ENCODE measurements around the gene PLEKHG5. TPM values are rescaled to one million over a fixed set of nuclear protein-coding genes. Genes with fewer than 3 reads are reported as not detected.

The PLEKHG5 gene
- total RNA-seq, 2 experiments from 2014 or later = 4.7 to 5.0 TPM

DNA sequence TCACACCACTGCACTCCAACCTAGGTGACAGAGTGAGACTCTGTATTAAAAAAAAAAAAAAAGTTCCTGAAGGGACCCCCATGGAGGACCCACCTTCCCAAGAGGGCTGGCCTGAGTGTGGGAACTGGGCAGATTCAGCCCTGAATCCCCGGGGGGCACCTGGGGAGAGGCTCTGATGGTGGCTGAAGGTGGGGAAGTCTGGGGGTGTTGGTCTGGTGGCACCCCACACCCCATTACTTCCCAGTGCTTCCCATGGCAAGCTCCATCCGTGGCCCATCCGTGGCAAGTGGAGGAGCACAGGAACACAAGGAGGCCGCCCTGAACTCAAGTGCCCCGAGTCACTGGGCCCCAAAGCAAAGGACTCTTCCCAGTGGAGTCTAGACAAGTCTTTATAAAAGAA lies 24.7 kb downstream of the PLEKHG5 start:
- Mint-ChIP-seq H3K4me3 (peak overlapping the region; percentile 92), H3K9me3 (no peaks in the 10 kb centered on the region), H3K4me1 (peaks cover 17% of the 10 kb centered on the region), H3K27ac (peak overlapping the region; percentile 54), H3K27me3 (no peaks in the 10 kb centered on the region), H3K36me3 (peaks cover 12% of the 10 kb centered on the region)
- POLR2A ChIA-PET = interaction anchor here (0.9 to 1.6 kb wide), 6 partner anchors 18 to 197 kb away, joined by 3 to 5 read pairs (median 3); no protein-coding TSS in a partner anchor
- DNase-seq (no peak), ATAC-seq (ENCODE audit: low read depth) (no peak)

DNA sequence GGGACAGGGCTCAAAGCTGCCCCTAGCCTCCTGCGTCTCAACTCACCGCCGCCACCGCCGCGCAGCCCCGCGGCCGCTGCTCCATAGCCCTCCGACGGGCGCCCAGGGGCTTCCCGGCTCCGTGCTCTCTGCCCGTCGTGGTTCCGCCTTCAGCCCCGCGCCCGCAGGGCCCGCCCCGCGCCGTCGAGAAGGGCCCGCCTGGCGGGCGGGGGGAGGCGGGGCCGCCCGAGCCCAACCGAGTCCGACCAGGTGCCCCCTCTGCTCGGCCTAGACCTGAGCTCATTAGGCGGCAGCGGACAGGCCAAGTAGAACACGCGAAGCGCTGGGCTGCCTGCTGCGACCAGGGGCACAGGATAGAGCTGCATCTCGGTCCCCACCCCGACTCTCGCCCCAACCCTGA lies 25.4 kb downstream of the PLEKHG5 start, which contains the start of gene TNFRSF25:
Gene TNFRSF25 (minus strand): TSS at position 151 of the 400 bp plus-strand sequence. CDS start 66 bp downstream, at position 85.
- peaks cover 12% of the 10 kb centered on the region for H3K36me3 Mint-ChIP-seq
- H3K27me3 Mint-ChIP-seq = no peaks in the 10 kb centered on the region
- peak within 1 kb of the TSS; percentile 80 for H3K27ac Mint-ChIP-seq
- DNase-seq = peak; percentile 79
- peak within 1 kb of the TSS; percentile 92 for H3K4me3 Mint-ChIP-seq
- peaks cover 17% of the 10 kb centered on the region for H3K4me1 Mint-ChIP-seq
- peak; percentile 76 for ATAC-seq (ENCODE audit: low read depth)
- H3K9me3 Mint-ChIP-seq = no peaks in the 10 kb centered on the region
- POLR2A ChIA-PET = interaction anchor here (0.9 to 1.6 kb wide), 6 partner anchors 17 to 196 kb away, joined by 3 to 5 read pairs (median 3); no protein-coding TSS in a partner anchor

DNA sequence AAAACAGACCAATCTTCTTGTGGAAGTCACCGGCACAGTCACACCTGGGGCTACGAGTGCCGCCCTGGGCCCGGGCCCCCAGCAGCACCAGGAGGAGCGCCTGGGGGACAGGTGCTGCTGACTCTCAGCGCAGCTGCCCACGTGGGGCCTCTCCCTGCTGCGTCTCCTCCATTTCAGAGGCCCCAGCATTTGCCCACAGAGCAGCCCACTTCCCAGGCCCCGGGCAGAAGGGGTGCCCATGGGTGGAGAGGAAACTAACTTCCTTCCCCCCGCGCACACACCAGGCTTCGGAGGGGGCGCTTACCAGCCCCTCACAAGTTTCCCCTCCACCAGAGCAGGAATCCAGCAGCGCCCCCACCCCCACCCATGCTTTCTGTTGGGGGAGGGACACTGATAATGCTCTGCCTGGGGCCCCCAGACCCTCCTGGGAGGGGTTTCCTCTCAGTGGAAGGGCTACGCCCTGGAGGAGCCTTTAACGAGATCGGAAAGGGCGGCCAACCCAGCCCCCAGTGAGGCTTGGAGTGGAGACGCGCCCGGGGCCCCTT lies 25.9 kb downstream of the PLEKHG5 start:
- Mint-ChIP-seq H3K4me1 (peaks cover 21% of the 10 kb centered on the region), H3K9me3 (no peaks in the 10 kb centered on the region), H3K36me3 (peaks cover 12% of the 10 kb centered on the region), H3K4me3 (peak overlapping the region; percentile 92), H3K27me3 (no peaks in the 10 kb centered on the region), H3K27ac (peak overlapping the region; percentile 80)
- ATAC-seq (ENCODE audit: low read depth) (peak; percentile 51), DNase-seq (peak; percentile 63)
- POLR2A ChIA-PET = interaction anchor here (0.6 to 1.6 kb wide), 6 partner anchors 17 to 110 kb away, joined by 3 to 5 read pairs (median 3); no protein-coding TSS in a partner anchor

DNA sequence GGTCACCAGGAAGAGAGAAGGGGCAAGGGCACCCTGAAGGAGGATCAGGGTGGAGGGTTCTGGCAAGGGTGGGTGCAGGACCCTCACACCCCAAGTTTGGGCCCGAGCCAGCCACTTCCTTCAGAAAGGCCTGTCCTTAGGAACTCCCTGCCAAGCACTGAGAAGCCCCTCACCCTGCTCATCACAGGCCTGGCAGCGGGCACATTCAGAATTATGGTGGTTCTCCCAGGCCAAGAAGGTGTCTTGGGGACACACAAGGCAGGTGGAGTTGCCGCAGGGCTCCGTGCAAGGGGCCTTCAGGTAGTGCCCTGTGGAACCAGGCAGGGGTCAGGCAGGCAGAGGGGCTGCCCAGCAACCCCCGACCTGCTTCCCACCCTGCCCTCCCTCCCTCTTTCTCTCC lies 26.6 kb downstream of the PLEKHG5 start:
- DNase-seq = no peak
- Mint-ChIP-seq H3K9me3 (no peaks in the 10 kb centered on the region), H3K36me3 (peaks cover 12% of the 10 kb centered on the region), H3K4me1 (peaks cover 26% of the 10 kb centered on the region), H3K4me3 (peak overlapping the region; percentile 92), H3K27ac (peak overlapping the region; percentile 80), H3K27me3 (peaks cover 4% of the 10 kb centered on the region)
- POLR2A ChIA-PET = interaction anchor here (0.6 to 1.2 kb wide), 2 partner anchors 25 to 42 kb away, joined by 3 to 5 read pairs; no protein-coding TSS in a partner anchor
- ATAC-seq (ENCODE audit: low read depth) = no peak

DNA sequence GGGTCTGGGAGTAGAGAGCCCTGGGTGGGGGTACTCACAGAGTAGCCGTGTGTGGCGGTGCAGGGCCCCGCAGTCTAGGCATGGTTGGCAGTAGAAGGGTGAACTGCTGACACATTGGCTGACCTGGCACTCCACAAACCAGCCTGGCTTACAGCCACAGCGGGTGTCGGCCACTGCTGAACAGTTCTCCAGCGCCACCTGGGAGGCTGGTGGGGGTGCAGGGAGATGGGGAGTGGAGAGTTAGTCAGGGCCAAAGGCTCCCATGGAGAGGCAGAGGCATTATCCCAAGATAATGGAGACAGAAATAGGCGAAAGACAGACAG lies 27.0 kb downstream of the PLEKHG5 start:
- Mint-ChIP-seq H3K27me3 (peaks cover 5% of the 10 kb centered on the region), H3K36me3 (peaks cover 12% of the 10 kb centered on the region), H3K4me3 (peak overlapping the region; percentile 92), H3K9me3 (no peaks in the 10 kb centered on the region), H3K27ac (peak overlapping the region; percentile 60), H3K4me1 (peaks cover 27% of the 10 kb centered on the region)
- DNase-seq (no peak), ATAC-seq (ENCODE audit: low read depth) (no peak)
- POLR2A ChIA-PET = interaction anchor here (1.2 kb wide), 1 partner anchor 24 kb away, joined by 5 read pairs; no protein-coding TSS in a partner anchor

DNA sequence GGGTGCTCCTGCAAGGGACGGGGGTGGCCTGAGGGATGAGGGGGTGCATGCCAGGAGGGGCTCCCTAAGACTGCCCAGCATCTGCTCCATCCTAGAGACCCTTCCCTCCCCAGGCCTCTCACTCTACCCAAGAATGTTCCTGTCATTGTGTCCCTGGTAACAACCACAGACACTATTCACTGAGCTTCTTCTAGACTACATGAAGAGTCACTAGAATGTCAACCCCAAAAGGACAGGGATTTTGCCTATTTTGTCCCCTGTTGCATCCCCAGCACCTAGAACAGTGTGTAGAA lies 28.4 kb downstream of the PLEKHG5 start:
- POLR2A ChIA-PET = interaction anchor here (1.1 kb wide), 1 partner anchor 178 kb away, joined by 3 read pairs; no protein-coding TSS in a partner anchor
- H3K27me3 Mint-ChIP-seq = peaks cover 14% of the 10 kb centered on the region
- DNase-seq (no peak), ATAC-seq (ENCODE audit: low read depth) (no peak)
- H3K9me3 Mint-ChIP-seq = no peaks in the 10 kb centered on the region
- H3K4me3 Mint-ChIP-seq = no peak overlapping the region
- peaks cover 30% of the 10 kb centered on the region for H3K4me1 Mint-ChIP-seq
- no peak overlapping the region for H3K27ac Mint-ChIP-seq
- peaks cover 12% of the 10 kb centered on the region for H3K36me3 Mint-ChIP-seq

DNA sequence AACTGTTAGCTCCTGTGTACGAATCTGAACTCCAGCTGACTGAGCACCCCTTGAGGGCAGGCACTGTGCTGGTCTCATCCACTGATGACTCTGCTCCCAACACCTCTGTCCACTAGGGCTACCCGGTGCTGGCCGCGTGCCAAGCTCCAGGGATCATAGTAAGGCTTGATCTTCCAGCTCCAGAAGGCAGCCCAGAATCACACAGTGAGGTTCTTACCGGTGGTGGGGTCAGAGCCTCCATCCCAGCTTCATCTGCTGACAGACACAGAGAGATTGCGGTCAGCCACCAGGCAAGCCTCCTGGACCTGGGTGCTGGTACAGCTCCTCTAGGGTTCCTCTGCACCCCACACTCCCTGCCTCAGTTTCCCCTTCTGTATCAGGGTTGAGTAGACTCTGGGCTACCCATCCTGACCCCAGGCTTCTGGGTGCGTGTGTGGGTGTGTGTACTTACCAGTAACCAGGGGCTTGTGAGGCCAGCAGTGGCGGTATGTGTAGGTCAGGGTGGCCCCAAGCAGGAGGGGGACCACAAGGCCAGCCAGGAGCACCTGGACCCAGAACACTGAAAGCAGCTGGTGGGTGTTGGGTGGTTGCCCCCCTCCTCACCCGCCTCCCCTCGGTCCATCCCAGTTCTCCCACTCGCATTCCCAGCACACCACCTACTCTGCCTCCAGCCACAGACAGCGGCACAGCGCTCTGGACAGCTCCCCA lies 28.9 kb downstream of the PLEKHG5 start:
- POLR2A ChIA-PET = no interaction called here
- peaks cover 30% of the 10 kb centered on the region for H3K4me1 Mint-ChIP-seq
- no peak for ATAC-seq (ENCODE audit: low read depth)
- peak overlapping the region; percentile 58 for H3K4me3 Mint-ChIP-seq
- H3K27me3 Mint-ChIP-seq = peaks cover 15% of the 10 kb centered on the region
- peaks cover 12% of the 10 kb centered on the region for H3K36me3 Mint-ChIP-seq
- no peak overlapping the region for H3K27ac Mint-ChIP-seq
- no peak for DNase-seq
- H3K9me3 Mint-ChIP-seq = no peaks in the 10 kb centered on the region

DNA sequence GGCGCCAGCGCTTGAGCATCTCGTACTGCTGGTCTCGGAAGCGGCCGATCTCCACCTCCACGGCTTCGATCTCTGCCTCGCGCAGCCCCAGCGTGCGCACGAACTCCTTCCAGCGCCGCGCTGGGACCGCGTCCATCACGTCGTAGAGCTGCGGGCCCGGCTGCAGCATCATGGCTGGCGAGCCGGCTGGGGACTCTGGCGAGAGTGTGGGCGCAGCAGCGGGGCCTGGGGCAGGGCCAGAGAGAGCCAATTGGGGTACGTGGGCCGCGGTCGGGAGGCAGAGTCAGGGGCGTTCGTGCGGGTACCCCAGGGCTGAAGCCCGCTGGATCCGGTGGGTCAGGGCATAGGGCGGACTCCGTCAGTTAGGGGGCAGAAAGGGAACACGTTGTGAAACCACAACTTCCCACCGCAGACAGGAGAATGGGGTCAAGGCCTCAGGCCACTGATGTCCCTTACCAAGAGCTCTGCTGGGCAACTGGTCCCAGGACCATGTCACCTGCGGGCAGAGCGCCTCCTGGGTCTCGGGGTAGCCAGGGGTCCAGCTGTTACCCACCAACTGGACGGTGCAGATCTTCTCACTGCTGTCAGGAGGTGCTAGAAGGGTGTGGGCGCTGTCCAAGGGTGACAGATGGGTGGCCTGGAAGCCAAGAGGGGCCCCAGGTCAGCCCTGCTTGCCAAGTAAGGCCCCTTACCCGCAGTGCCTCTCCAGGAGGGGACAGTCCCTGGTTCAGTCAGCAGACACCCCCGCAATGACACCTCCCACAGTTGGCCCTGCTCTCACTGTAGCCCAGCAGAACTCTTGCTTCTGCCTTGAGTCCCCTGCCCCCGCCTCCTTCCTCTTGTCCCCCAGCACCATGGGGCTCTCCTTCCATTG lies 29.7 kb downstream of the PLEKHG5 start:
- H3K27me3 Mint-ChIP-seq = peaks cover 23% of the 10 kb centered on the region
- H3K36me3 Mint-ChIP-seq = peaks cover 12% of the 10 kb centered on the region
- peaks cover 30% of the 10 kb centered on the region for H3K4me1 Mint-ChIP-seq
- POLR2A ChIA-PET = no interaction called here
- no peak overlapping the region for H3K27ac Mint-ChIP-seq
- ATAC-seq (ENCODE audit: low read depth) (no peak), DNase-seq (no peak)
- H3K9me3 Mint-ChIP-seq = no peaks in the 10 kb centered on the region
- H3K4me3 Mint-ChIP-seq = peak overlapping the region; percentile 58

DNA sequence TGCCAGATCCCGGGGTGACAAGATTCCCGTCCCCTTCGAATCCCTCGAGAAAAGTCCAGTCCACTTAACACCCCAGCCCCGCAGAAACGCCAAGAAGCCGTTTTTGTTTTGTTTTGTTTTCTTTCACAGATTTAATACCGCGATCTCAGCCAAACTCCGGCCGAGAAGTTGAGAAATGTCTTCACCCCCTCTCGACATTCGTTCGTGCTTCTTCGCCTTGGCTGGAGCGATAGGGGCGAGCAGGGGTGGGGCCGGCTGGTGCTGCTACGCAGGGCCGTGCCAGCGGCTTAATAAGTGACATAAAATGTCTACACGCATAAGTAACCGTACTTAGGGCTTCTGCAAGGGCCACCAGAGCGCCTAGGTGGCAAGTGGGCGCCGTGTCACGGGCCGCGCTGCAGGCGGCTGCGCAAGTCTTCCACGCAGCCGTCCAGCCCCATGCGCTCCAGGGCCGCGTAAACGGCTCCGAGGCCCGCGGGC lies 30.4 kb downstream of the PLEKHG5 start:
- Mint-ChIP-seq H3K9me3 (no peaks in the 10 kb centered on the region), H3K36me3 (peaks cover 12% of the 10 kb centered on the region), H3K4me3 (peak overlapping the region; percentile 84), H3K27me3 (peaks cover 28% of the 10 kb centered on the region), H3K27ac (peak overlapping the region; percentile 83), H3K4me1 (peaks cover 28% of the 10 kb centered on the region)
- POLR2A ChIA-PET = interaction anchor here (0.6 to 1.8 kb wide), 3 partner anchors 11 to 163 kb away, joined by 3 to 7 read pairs (median 3); no protein-coding TSS in a partner anchor
- no peak for ATAC-seq (ENCODE audit: low read depth)
- no peak for DNase-seq

DNA sequence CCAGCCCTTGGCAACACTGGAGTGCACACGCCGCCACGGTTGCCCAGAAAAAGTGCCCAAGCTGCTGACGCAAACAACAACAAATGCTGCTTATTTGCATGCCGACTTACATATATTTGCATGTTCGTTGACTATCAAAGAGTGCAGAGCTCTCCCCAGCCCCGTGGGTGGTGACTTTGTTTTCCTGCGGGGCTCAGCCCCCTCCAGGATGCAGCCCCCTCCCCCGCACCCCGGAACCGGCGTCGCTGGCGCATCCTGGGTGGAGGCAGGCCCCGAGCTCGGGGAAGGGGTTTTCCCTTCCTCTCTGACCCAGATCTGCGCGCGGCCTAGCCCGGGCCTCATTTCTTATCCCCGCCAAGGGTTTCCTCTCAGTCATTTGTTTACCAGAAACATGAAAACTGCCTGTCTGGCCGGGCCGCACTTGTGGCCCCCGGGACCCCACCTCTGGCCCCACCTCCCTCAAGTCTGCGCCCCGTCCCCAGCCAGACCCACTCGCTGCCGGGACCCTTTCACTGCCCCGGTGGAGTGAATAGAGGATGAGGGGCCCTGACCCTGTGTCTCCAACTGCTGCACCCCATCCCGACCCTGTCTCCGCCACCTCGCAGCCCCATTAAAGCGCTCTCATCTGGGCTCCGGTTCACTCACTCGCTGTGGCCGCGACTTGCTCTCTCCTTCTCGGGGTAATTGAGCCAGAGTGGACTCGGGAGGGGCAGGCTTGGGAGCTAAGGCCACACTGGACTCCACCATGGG lies 31.0 kb downstream of the PLEKHG5 start:
- peaks cover 28% of the 10 kb centered on the region for H3K4me1 Mint-ChIP-seq
- H3K9me3 Mint-ChIP-seq = no peaks in the 10 kb centered on the region
- DNase-seq = peak; percentile 79
- peak; percentile 87 for ATAC-seq (ENCODE audit: low read depth)
- peak overlapping the region; percentile 84 for H3K4me3 Mint-ChIP-seq
- peaks cover 12% of the 10 kb centered on the region for H3K36me3 Mint-ChIP-seq
- H3K27ac Mint-ChIP-seq = peak overlapping the region; percentile 83
- peaks cover 30% of the 10 kb centered on the region for H3K27me3 Mint-ChIP-seq
- POLR2A ChIA-PET = interaction anchor here (0.6 to 1.8 kb wide), 7 partner anchors 10 to 163 kb away, joined by 3 to 7 read pairs (median 3); partner anchors contain the start of gene ACOT7

DNA sequence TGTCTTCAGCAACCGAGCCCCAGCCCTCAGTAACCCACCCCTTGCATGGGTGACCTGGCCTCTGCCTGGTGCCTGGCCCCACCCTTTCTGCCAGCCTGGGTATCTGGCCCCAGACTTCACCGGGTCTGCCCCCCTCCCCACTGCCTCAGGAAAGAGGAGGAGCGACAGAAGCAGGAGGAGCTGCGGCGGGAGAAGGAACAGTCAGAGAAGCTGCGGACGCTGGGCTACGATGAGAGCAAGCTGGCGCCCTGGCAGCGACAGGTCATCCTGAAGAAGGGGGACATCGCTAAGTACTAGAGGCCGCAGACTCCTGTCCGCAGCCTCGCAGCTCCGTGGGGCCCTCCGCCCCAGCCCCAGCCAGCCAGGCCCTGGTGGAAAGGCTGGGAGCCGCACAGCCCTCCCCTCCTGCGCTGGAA lies 31.6 kb downstream of the PLEKHG5 start:
- POLR2A ChIA-PET = interaction anchor here (0.7 to 1.8 kb wide), 6 partner anchors 9 to 152 kb away, joined by 3 to 7 read pairs (median 3); partner anchors contain the start of gene ACOT7
- ATAC-seq (ENCODE audit: low read depth) (peak; percentile 9), DNase-seq (no peak)
- Mint-ChIP-seq H3K36me3 (peaks cover 12% of the 10 kb centered on the region), H3K27ac (peak overlapping the region; percentile 83), H3K4me3 (peak overlapping the region; percentile 84), H3K27me3 (peaks cover 30% of the 10 kb centered on the region), H3K9me3 (no peaks in the 10 kb centered on the region), H3K4me1 (peaks cover 26% of the 10 kb centered on the region)

DNA sequence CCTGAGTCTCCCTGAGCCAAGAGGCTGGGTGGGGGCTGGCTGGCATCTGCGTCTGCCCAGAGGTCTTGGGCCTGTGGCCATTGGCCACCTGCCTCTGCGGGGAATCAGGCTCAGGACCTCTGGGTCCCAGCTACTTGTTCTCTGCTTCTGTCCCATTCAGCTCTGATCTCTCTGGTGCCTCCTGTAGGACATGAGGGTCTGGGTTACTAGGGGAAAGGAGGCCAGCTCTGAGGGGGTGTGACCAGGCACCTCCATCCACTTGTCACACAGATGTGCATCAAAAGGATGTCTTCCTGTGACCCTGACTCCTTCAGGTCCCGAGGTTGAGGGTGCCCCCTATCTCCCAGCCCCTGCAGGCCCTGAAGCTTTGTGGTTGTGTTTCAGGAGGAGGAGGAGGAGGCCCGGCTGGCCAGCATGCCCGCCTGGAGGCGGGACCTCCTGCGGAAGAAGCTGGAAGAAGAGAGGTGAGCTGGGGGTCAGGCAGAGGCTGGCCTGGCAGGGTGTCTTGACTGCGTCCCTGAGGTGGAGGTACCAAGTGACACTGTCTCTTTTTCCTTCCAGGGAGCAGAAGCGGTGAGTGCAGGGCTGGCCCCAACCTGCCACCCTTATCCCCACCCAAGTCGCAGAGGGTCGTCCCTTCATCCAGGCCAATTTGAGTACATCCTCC lies 34.5 kb downstream of the PLEKHG5 start:
- POLR2A ChIA-PET = interaction anchor here (0.7 kb wide), 1 partner anchor 15 kb away, joined by 3 read pairs; no protein-coding TSS in a partner anchor
- peaks cover 53% of the 10 kb centered on the region for H3K27me3 Mint-ChIP-seq
- H3K4me1 Mint-ChIP-seq = peaks cover 12% of the 10 kb centered on the region
- H3K9me3 Mint-ChIP-seq = no peaks in the 10 kb centered on the region
- H3K27ac Mint-ChIP-seq = no peak overlapping the region
- ATAC-seq (ENCODE audit: low read depth) (no peak), DNase-seq (no peak)
- no peaks in the 10 kb centered on the region for H3K36me3 Mint-ChIP-seq
- no peak overlapping the region for H3K4me3 Mint-ChIP-seq

All from activated naive CD8-positive, alpha-beta T cell treated with anti-CD3 and anti-CD28 coated beads, Interleukin-2, amount 10 ng/mL, durations not matched to agents 7 days and 5 days (primary cell).